ENCODE measurements around the gene ZNF532. TPM values are rescaled to one million over a fixed set of nuclear protein-coding genes. Genes with fewer than 3 reads are reported as not detected.

Gene ZNF532
- total and polyA plus RNA-seq, 2 donors (not counting 3 experiments of a cell fraction or from before 2014, with no cell fraction given): 42.3 to 70.1 TPM

- no TSS peak for BruUV-seq (replicated peaks)
- Histone ChIP-seq H3K9me3 (replicated peaks; ENCODE audit: control insufficient read depth, insufficient read depth, low read length) (no peaks in the 10 kb centered on the region), H3K4me2 (ENCODE audit: insufficient read depth, low read length) (peak overlapping the region; percentile 56), H2AFZ (ENCODE audit: low read depth, low read length) (no peak overlapping the region), H3K79me2 (ENCODE audit: control insufficient read depth, insufficient read depth, low read length) (peaks cover 10% of the 10 kb centered on the region), H3K27ac (ENCODE audit: insufficient read depth, low read depth, low read length) (no peak overlapping the region), H3K9ac (replicated peaks; ENCODE audit: extremely low read depth, insufficient read depth, low read length) (no peak overlapping the region), H3K9me1 (replicated peaks; ENCODE audit: control insufficient read depth, extremely low read depth, insufficient read depth, low read length) (no peaks in the 10 kb centered on the region), H3K4me3 (replicated peaks in 1 of 3; ENCODE audit: insufficient read depth in 1 of 3, low read depth in 1 of 3, low read length in 3 of 3) (peak overlapping the region in 1 of 3 experiments; percentile 34), H3K36me3 (ENCODE audit: control insufficient read depth in 2 of 2, extremely low read depth in 1 of 2, insufficient read depth in 2 of 2, low read length in 2 of 2) (peaks cover 0 to under 1% of the 10 kb centered on the region in 2 experiments), H4K20me1 (replicated peaks; ENCODE audit: control insufficient read depth, extremely low read depth, insufficient read depth, low read length) (no peaks in the 10 kb centered on the region), H3K4me1 (ENCODE audit: control insufficient read depth, extremely low read depth, insufficient read depth, low read length) (peaks cover 38% of the 10 kb centered on the region), H3K27me3 (ENCODE audit: control insufficient read depth in 2 of 2, insufficient read depth in 2 of 2, low read length in 2 of 2) (no peaks in the 10 kb centered on the region)
- CTCF ChIA-PET: no interaction called here
- POLR2A ChIA-PET: no interaction called here
- no peak for TF ChIP-seq JUN (IDR thresholded peaks at IDR 0.05; ENCODE audit: borderline replicate concordance, insufficient read depth, insufficient read length, low read depth)
- TF ChIP-seq POLR2AphosphoS5 (IDR thresholded peaks at IDR 0.05; ENCODE audit: insufficient read depth, low read depth, low read length): no peak
- no peak for TF ChIP-seq EZH2 (IDR thresholded peaks at IDR 0.05; ENCODE audit: borderline replicate concordance, low read depth, low read length, severe bottlenecking)
- TF ChIP-seq CTCF (IDR thresholded peaks at IDR 0.05; ENCODE audit: extremely low read depth in 1 of 2, insufficient read depth in 1 of 2, low read depth in 1 of 2, low read length in 2 of 2): no peak
- TF ChIP-seq MYC (IDR thresholded peaks at IDR 0.05; ENCODE audit: low read depth, low read length): no peak
- TF ChIP-seq POLR2A (IDR thresholded peaks at IDR 0.05; ENCODE audit: low read depth, low read length): no peak
- TF ChIP-seq FOS (IDR thresholded peaks at IDR 0.05; ENCODE audit: borderline replicate concordance, insufficient read depth, low read length): no peak
- intact Hi-C loops (cut with micrococcal nuclease) (no loop called here), dilution Hi-C loops (cut with MboI; ENCODE audit: extremely low pct_ligation_motif_present, low sequenced_read_pairs) (no loop called here)
- DNase-seq (ENCODE audit: low read depth, low spot score) (no peak), FAIRE-seq (no peak)
Observed at GRCh38 chr18:58862356-58862755, 2.3 kb upstream of the ZNF532 start.
